Endothelial cell (in vitro differentiated cells): Measurements from ENCODE around the gene CTNNA3. TPM values are rescaled to one million over a fixed set of nuclear protein-coding genes. Genes with fewer than 3 reads are reported as not detected.

Experiments used
- DNase-seq: peaks from one replicate; pipeline ENCODE4 v3.0.0; 2021; ENCODE audit warnings: low spot score
- H3K27ac Mint-ChIP-seq: one replicate; pipeline ENCODE4 v1.8.0; 2021; ENCODE audit warnings: mixed read lengths, inconsistent platforms; ENCODE audit not compliant: unreplicated experiment
- H3K27me3 Mint-ChIP-seq: one replicate; pipeline ENCODE4 v1.8.0; 2021; ENCODE audit warnings: mild to moderate bottlenecking, moderate library complexity, mixed read lengths, inconsistent platforms; ENCODE audit not compliant: unreplicated experiment
- H3K36me3 Mint-ChIP-seq: one replicate; pipeline ENCODE4 v1.8.0; 2021; ENCODE audit warnings: mild to moderate bottlenecking, low read depth, mixed read lengths, inconsistent platforms; ENCODE audit not compliant: unreplicated experiment
- H3K4me1 Mint-ChIP-seq: one replicate; pipeline ENCODE4 v1.8.0; 2021; ENCODE audit warnings: mild to moderate bottlenecking, mixed read lengths, inconsistent platforms; ENCODE audit not compliant: unreplicated experiment
- H3K4me3 Mint-ChIP-seq: one replicate; pipeline ENCODE4 v1.8.0; 2021; ENCODE audit warnings: mild to moderate bottlenecking, mixed read lengths, inconsistent platforms; ENCODE audit not compliant: unreplicated experiment
- H3K9me3 Mint-ChIP-seq: one replicate; pipeline ENCODE4 v1.8.0; 2021; ENCODE audit warnings: mixed read lengths, inconsistent platforms; ENCODE audit not compliant: unreplicated experiment
- total RNA-seq: library from RNA; stranded (reverse); fragmentation: NEBNext Ultra II Directional; extraction: Animal tissue kit (Norgen Biotek cat#: 25700); gene quantifications from one replicate; pipeline ENCODE4 v1.2.1, GENCODE V29; 2021; ENCODE audit not compliant: unreplicated experiment
- TF ChIP-seq, protein P1 (sequence below): fragments of 200-600 bp; sonication (generic); IDR thresholded peaks from one replicate; pipeline ENCODE4 v1.5.0; 2021; ENCODE audit warnings: antibody characterized with exemption; ENCODE audit not compliant: unreplicated experiment

Gene CTNNA3
- total RNA-seq, 1 donor from 2014 or later, result 2.3 TPM

- Mint-ChIP-seq H3K36me3 (no peaks in the 10 kb centered on the region), H3K4me1 (no peaks in the 10 kb centered on the region), H3K27ac (no peak overlapping the region), H3K4me3 (no peak overlapping the region), H3K27me3 (no peaks in the 10 kb centered on the region), H3K9me3 (no peaks in the 10 kb centered on the region)
- TF ChIP-seq, protein P1, sequence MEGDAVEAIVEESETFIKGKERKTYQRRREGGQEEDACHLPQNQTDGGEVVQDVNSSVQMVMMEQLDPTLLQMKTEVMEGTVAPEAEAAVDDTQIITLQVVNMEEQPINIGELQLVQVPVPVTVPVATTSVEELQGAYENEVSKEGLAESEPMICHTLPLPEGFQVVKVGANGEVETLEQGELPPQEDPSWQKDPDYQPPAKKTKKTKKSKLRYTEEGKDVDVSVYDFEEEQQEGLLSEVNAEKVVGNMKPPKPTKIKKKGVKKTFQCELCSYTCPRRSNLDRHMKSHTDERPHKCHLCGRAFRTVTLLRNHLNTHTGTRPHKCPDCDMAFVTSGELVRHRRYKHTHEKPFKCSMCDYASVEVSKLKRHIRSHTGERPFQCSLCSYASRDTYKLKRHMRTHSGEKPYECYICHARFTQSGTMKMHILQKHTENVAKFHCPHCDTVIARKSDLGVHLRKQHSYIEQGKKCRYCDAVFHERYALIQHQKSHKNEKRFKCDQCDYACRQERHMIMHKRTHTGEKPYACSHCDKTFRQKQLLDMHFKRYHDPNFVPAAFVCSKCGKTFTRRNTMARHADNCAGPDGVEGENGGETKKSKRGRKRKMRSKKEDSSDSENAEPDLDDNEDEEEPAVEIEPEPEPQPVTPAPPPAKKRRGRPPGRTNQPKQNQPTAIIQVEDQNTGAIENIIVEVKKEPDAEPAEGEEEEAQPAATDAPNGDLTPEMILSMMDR, result no peak
- DNase-seq, result no peak
Measured at GRCh38 chr10:67550046-67550445, 145.9 kb downstream of the CTNNA3 start.

DNA sequence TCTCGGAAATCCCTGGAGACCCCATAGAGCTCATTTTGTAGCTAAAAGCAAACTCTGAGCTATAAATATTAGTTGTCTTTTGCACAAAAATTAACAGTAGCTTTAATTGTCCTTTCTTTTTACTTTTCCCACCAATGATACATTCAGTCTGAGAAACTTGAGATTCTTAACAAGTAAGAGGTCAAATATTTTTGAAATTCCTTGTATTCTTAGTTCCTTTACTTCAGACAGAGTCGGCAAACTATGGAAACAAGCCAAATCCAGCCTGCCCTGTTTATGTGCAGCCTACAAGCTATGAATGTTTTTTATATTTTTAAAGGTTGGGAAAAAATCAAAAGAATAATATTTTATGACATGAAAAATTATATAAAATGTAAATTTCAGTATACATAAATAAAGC, 146.6 kb downstream of the CTNNA3 start:
- Mint-ChIP-seq H3K36me3 (no peaks in the 10 kb centered on the region), H3K27me3 (no peaks in the 10 kb centered on the region), H3K4me3 (no peak overlapping the region), H3K27ac (no peak overlapping the region), H3K9me3 (no peaks in the 10 kb centered on the region), H3K4me1 (no peaks in the 10 kb centered on the region)
- TF ChIP-seq, protein P1, result no peak
- DNase-seq, result no peak

DNA sequence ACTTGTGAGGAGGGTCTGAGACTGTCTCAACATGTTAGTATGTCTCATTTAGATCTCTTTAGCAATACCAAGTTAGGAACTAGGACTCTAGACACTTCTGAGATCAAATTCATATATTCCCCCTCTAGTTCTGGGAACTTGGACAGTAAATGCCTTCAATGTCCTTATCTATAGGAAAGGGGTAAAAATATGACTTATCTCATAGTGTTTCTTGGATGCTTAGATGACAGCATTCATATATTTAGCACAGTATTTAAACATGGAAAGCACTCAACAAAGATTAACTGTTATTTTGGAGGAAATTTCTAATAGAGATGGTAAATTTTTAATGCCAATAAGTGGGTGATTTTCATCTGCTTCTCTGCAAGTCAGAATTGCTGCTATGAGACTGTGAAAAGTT, 154.6 kb downstream of the CTNNA3 start:
- Mint-ChIP-seq H3K27me3 (no peaks in the 10 kb centered on the region), H3K4me1 (no peaks in the 10 kb centered on the region), H3K36me3 (no peaks in the 10 kb centered on the region), H3K9me3 (no peaks in the 10 kb centered on the region), H3K27ac (no peak overlapping the region), H3K4me3 (no peak overlapping the region)
- TF ChIP-seq, protein P1, result no peak
- no peak for DNase-seq

GRCh38 chr10:67539312-67539711, 156.7 kb downstream of the CTNNA3 start:
- no peak overlapping the region for H3K27ac Mint-ChIP-seq
- no peak for DNase-seq
- H3K4me1 Mint-ChIP-seq, result no peaks in the 10 kb centered on the region
- H3K9me3 Mint-ChIP-seq, result no peaks in the 10 kb centered on the region
- H3K27me3 Mint-ChIP-seq, result no peaks in the 10 kb centered on the region
- no peak overlapping the region for H3K4me3 Mint-ChIP-seq
- H3K36me3 Mint-ChIP-seq, result no peaks in the 10 kb centered on the region
- TF ChIP-seq, protein P1, result no peak

GRCh38 chr10:67537906-67538305, 158.1 kb downstream of the CTNNA3 start:
- Mint-ChIP-seq H3K27ac (no peak overlapping the region), H3K9me3 (no peaks in the 10 kb centered on the region), H3K36me3 (no peaks in the 10 kb centered on the region), H3K4me3 (no peak overlapping the region), H3K27me3 (no peaks in the 10 kb centered on the region), H3K4me1 (no peaks in the 10 kb centered on the region)
- TF ChIP-seq, protein P1, result no peak
- DNase-seq, result no peak
